HG02588 (cell line): ENCODE data around the gene MUC5B.

Experiments
- ATAC-seq: cut with Tn5 transposase; IDR thresholded peaks from one replicate; pipeline ENCODE4 v1.9.1; 2021; ENCODE audit warnings: mild to moderate bottlenecking, moderate library complexity; ENCODE audit not compliant: unreplicated experiment

The MUC5B gene

GRCh38 chr11:1218788-1219445 is 3.9 kb upstream of the MUC5B start:
- ATAC-seq = no peak

DNA sequence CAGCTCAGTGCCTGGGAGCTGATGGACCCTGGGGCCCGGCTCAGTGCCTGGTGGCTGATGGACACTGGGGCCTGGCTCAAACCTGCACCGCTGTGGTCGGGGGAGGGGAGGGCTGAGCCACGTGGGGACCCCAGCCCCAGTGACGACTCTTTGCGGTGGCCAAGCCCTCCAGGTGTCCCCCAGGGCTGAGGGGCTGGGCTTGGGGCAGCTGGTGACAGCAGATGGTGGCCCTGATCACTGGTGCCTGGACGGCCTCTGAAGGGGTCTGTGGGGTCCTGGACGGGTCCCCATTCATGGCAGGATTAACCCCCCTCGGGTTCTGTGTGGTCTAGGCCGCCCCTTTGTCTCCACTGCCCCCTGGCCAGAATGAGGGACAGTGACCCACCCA is 3.4 kb upstream of the MUC5B start:
- ATAC-seq = no peak

DNA sequence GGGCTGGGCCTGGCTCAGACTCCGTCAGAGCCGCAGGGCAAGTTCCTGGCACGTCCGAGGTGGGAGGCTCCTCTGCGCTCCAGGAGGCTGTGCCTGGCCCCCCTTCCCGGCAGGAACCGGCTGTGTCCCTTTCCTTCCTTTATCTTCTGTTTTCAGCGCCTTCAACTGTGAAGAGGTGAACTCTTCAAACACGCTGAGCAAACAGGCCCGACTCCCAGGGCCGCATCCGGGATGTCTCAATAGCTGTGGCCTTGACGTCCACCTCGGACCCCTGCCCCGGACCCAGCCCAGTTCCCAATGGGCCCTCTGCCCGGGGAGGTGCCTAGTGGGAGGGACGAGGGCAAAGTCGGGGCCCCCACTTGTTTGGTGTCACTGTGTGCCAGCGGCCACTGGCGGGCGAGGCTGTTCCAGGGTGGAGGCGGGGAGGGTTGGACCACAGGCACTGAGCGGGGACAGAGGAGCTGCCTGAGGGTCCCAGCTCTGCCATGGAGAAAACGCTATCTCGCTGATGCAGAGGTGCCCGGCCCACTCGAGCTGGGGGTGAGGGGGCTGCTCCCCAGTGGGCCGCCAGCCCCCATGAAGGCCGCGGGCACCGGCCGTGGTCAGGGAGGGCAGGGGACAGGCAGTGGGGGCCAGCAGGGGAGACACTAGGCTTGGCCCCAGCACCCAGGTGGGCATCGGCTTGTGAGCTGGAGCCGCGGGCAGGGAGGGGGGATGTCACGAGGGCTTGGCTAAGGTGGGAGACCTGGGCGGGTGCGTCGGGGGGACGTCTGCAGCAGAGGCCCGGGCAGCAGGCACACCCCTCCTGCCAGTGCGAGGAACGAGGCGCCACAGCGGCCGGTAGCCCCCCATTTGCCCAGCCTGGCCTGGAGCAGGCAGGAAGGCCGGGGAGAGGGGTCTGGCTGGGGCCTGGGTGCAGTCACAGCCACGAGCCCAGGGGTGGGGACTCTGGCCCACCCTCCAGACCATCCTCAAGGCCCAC is 2.7 kb upstream of the MUC5B start:
- ATAC-seq = no peak

- ATAC-seq = no peak
Observed at GRCh38 chr11:1220941-1221721, 1.7 kb upstream of the MUC5B start.

GRCh38 chr11:1221848-1222311 is 986 bp upstream of the MUC5B start:
- no peak for ATAC-seq

DNA sequence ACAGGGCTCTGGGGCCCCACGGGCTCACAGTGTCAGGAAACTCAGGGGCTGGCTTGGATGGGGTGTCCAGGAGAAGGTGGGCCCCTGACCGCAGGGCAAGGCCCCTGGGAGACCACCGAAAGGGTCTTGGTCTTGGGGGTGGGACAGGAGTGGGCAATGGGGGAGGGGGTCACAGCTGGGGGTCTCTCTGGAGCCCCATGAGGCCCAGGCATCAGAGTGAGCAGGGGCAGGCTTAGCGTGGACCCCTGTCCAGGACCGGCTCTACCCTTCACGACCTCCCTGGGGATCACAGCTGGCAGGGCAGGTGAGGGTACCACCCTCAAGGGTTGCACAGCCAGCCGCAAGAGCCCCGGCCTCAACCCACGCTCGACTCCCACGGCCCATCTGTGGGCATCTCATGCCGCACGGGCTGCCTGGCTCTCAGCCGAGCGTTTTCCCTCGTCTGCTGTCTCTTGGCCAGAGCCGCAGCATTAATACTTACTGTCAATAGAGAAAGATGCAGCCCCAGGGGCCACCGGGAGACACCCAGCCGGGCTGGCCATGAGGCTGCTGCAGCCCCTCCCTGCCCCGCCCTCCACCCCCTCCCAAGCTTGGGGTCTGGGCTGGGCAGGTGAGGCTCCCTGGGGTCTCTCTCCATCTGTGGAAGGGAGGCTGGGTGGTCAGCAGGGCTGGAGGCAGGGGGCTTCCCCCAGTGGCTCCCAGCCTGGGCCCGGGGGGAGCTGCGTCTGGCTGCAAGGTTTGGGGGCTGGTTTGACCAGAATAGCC is 662 bp downstream of the MUC5B start:
- ATAC-seq = no peak

- no peak for ATAC-seq
Observed at GRCh38 chr11:1224111-1224490, 1.2 kb downstream of the MUC5B start.

- ATAC-seq = no peak
Observed at GRCh38 chr11:1224491-1225385, 1.9 kb downstream of the MUC5B start.

GRCh38 chr11:1225386-1226225 is 2.7 kb downstream of the MUC5B start:
- ATAC-seq = no peak

GRCh38 chr11:1226226-1226985 is 3.5 kb downstream of the MUC5B start:
- no peak for ATAC-seq

DNA sequence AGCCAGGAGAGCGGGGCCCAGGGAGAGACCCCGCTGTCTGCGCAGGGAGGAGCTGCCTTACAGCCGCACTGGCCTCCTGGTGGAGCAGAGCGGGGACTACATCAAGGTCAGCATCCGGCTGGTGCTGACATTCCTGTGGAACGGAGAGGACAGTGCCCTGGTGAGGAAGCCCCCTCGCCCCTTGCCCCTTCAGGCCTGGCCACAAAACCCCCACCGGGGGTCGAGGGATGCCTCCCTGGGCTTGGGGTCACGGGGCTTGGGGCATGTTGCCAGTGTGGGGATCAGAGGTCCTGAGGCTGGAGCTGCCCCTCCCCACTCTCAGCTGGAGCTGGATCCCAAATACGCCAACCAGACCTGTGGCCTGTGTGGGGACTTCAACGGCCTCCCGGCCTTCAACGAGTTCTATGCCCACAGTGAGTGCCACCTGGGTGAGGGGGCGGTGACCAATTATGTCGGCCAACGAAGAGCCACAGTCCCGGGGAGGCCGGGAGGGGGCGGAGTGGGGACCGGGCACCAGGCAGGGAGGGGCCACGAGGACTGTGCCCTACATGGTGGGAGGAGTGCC is 4.2 kb downstream of the MUC5B start:
- ATAC-seq = no peak

GRCh38 chr11:1227551-1228100 is 4.8 kb downstream of the MUC5B start:
- ATAC-seq = no peak

DNA sequence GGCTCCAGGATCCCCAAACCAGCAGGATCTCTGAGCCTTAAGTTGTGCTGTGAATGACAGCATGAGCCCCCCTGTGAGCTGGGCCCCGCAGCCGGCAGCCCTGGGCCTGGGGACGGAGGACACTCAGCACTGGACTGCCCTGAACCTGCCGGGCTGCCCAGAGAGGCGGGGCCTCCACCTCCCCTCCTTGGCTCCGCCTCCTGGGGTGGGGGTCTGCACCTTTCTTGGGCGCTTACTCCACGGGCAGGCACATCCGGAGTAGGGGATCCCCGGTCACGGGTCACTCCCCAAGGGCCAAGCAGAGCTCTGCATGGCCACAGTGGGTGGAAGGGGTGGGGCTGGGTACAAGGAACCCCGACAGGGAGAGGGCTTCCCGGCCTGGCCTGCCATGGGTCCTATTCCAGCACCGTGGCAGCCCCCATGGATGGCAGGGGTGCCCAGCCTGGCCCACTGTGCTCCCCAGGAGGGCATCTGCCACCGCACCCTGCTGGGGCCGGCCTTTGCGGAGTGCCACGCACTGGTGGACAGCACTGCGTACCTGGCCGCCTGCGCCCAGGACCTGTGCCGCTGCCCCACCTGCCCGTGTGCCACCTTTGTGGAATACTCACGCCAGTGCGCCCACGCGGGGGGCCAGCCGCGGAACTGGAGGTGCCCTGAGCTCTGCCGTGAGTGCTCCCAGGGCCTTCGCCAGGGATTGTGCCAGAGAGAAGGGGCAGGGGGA is 5.4 kb downstream of the MUC5B start:
- ATAC-seq = no peak

- no peak for ATAC-seq
Observed at GRCh38 chr11:1228921-1229451, 6.1 kb downstream of the MUC5B start.

GRCh38 chr11:1229471-1230120 is 6.7 kb downstream of the MUC5B start:
- no peak for ATAC-seq

GRCh38 chr11:1230121-1230455 is 7.2 kb downstream of the MUC5B start:
- no peak for ATAC-seq
